Stimulated activated CD8-positive, alpha-beta memory T cell treated with anti-CD3 and anti-CD28 coated beads, Interleukin-7, amount 100 ng/mL, for 4 hours (primary cell): ENCODE measurements around the gene SAMD4A.

Experiments
- DNase-seq, 2 donors: peaks; one replicate each; pipeline ENCODE4 v3.0.0-alpha.2; 2020; ENCODE audit warnings: low read depth in 2 of 2

The SAMD4A gene

GRCh38 chr14:54564868-54565784 lies 1.8 kb upstream of the SAMD4A start:
- DNase-seq, result peak in 1 of 2 donors; percentile 54

DNA sequence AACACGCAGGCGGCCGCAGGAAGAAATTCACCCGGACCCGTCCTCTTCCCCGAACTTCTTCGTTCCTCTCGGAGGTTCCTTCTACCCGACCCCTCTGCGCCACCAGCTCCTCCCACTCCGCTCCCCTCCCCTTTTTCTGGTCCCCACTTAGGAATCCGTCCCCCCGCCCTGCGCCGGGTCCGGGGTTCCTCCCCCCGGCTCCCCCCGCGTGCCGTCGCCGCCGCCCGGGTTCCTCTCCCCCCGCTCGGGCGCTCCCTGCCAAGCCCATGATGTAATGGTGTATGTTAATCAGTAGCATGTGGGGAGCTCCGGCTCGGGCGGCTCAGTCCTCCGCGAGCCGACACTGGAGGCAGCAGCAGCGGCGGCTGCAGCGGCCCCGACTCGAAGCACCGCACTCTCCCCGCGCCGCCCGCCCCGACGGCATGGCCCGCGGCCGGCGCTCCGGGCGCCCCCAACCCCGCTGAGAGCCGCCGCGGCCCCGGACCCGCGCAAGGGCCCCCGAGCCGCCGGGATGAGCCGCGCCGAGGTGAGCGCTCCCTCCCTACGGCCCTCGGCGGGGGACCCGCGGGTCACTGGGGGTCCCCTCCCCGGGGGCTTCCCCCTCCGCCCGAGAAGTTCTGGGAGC lies 1.0 kb upstream of the SAMD4A start:
- DNase-seq, result peak; percentile 74 to 79

DNA sequence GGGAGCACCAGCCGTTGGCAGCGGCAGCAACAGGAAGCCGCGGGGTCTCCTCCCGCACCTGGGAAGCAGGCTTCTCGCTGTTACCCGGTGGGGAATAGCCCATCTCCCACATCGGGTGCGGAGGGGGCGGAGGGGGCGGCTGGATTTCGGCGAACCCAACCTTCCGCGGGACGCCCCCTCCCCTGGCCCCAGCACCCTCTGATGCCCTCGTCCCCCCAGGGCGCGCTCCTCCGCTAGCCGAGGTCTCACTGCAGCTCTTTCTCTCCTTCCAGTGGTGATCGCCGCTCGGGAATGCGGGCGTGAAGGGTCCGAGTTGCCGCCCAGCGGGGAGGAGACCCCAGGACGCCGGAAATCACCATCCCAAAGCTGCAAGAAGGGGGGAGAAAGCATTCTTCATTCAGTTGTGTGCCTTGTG lies 303 bp downstream of the SAMD4A start:
- DNase-seq, result no peak

- peak in 1 of 2 donors; percentile 14 for DNase-seq
These were observed 972 bp downstream of the SAMD4A start for GRCh38 chr14:54567639-54568561.

DNA sequence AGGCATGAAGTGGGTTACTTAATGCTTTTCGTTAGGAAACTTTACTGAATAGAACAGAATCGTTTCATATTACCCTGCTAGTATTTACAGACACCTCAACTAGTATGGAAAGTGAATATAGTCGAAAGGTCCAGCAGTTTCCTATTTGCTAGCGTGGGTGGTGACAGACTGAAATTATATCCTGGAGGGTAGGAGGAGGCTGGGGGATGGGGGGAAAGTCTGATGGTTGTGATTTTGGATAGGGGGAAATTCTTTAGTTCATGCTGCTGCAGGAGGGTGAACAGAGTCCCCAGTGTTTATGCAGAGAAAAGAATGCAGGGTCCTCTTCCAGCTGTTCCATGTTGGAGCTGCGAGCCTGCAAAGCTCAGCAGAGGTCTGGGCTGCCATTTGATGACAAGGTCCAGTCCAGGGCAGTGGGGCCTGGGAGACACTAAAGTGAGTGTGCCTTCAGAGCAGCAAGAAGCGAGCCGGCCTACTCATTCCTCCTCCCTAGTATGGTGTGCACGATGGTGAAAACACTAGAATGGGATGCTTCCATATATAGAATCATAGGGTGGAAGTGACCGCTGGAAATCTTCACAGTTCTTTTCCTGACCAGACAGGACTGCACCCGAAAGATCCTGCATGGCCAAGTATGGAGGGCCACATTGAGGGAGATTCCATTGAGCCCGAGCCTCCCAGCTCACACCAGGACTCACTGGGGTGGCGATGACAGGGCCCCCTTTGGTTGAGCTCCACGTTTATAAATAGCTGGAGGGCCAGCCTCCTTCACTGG lies 2.1 kb downstream of the SAMD4A start:
- DNase-seq, result no peak

DNA sequence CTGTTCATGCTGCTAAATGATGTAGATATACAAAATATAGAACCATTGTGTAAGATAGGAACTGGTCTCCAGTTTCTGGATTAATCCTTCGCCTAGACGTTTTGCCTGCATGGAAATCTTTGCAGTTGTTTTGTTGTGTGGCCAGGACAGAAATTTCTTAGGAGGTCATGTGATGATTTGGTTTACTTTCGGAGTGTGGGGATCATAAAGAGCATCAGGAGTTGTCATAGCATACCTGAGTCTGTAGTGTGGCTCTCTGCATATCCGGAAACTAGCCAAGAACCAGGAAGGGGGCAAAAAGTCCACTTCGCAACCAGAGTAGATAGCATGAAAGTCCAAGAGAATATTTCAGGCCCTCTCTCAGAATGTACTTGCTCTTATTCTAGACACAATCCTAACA lies 3.1 kb downstream of the SAMD4A start:
- no peak for DNase-seq

GRCh38 chr14:54570631-54571415 lies 3.9 kb downstream of the SAMD4A start:
- DNase-seq, result no peak

DNA sequence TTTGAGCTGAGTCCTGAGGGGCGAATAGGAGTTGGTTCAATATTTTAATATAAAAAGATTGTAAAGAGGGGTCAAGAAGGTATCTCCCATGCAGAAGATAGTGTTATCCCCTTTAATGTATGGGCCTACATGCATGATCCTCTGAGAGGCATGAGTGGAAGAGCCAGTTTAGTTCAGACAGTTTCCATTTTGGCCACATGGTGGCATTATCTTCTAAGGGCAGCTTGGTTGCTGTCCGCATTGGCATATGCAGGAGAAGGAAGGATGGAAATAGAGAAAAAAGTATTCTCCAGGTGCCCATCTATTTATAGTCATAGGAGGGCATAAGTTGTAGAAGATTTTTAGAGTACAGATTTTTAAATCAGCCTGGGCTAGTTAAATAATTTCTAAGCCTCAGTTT lies 5.4 kb downstream of the SAMD4A start:
- no peak for DNase-seq

- no peak for DNase-seq
These were observed 7.6 kb downstream of the SAMD4A start for GRCh38 chr14:54574528-54574927.

DNA sequence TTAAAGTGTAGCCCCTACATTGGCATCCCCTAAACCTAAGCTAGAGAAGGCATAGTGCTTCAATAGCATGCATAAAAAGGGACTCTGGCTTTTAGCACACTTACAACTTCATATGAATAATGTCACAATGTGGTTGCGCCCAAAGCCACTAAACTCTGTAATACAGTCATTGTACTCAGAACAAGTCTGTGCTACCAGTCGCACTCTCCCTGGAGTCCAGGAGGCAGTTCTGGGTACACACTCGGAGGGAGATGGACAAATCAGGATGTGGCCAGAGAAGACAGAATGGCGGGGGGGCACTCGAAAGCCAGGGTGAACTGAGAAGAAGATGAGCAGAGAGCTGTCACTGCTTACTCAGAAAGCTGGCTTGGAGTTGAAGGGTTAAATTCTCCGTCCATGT lies 10.6 kb downstream of the SAMD4A start:
- DNase-seq, result no peak

GRCh38 chr14:54577977-54578376 lies 11.0 kb downstream of the SAMD4A start:
- DNase-seq, result no peak

DNA sequence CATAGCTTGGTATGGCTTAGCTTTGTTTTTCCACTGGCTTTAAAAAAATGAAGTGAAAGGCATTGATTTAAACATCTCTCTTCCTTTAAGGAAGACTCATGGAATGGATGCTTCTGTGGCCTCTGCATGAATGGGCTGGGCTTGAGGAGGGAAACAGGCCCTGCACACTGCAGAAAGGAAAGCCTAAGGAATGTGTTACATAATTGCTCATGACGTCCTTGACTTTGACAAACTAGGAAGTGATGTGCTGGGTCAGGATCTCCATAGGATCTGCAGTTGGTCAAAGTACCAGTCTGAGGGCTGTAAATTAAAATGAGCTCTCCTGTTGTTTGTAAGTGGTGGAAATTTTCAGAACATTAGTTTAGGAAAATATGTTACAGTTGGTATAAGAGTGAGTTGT lies 12.7 kb downstream of the SAMD4A start:
- DNase-seq, result no peak

DNA sequence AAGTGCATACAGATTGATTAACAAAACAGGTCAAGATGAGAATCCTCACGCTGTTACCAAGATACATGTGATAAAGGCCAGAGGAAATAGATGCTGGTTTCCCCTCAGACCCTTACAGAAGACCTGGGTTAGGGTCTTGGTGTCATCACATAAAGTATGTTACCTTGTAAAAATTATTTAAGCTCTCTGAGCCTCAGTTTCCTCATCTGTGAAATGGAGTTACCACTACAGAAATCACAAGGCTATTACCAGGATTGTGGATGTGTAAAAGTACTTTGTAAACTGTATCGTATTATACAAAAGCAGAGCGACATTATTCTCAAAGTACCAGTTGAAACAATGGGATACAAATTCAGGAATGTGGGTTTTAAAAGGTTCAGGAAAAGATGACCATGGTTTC lies 14.0 kb downstream of the SAMD4A start:
- DNase-seq, result no peak

GRCh38 chr14:54582334-54582733 lies 15.4 kb downstream of the SAMD4A start:
- DNase-seq, result no peak

GRCh38 chr14:54584097-54584496 lies 17.2 kb downstream of the SAMD4A start:
- DNase-seq, result no peak

DNA sequence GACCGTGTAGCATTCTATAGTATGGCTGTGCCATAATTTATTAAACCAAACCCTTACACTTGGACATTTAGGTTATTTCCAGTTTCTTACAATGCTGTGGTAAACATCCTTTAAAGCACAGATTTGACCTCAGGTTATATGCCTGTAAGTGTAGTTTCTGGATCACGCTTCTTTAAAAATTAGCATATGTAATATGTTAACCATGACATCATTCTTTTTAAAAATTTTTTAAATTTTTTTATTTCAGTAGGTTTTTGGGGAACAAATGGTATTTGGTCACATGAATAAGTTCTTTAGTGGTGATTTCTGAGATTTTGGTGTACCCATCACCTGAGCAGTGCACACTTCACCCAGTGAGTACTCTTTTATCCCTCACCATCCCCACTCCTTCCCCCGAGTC lies 18.3 kb downstream of the SAMD4A start:
- no peak for DNase-seq

- no peak for DNase-seq
These were observed 22.1 kb downstream of the SAMD4A start for GRCh38 chr14:54589076-54589475.

- DNase-seq, result no peak
These were observed 22.9 kb downstream of the SAMD4A start for GRCh38 chr14:54589843-54590242.

DNA sequence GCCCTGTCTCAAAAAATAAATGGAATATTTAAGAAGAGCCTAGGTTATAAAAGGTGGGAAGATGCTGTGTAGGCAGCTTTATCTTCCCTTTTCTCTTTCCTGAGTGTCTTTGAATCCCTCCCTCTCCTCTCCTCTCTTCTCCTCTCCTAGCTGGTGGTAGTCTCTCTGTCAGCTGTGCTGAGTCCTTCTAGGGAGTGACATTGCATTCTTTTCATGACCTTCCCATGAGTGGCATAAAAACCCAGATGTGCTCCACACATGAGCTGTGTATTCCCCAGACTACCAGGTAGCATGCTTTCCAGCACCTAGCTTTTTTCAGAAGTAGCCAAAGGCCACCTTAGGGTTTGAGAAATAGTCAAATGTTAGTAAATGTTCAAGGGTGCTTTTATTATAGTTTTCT lies 23.6 kb downstream of the SAMD4A start:
- no peak for DNase-seq

- DNase-seq, result no peak
These were observed 24.5 kb downstream of the SAMD4A start for GRCh38 chr14:54591461-54591860.

GRCh38 chr14:54591866-54592265 lies 24.9 kb downstream of the SAMD4A start:
- no peak for DNase-seq
